Measurements from ENCODE around the gene MYH10.

Gene MYH10

GRCh38 chr17:8473451-8474192 is 156.9 kb downstream of the MYH10 start:
- TF ChIP-seq CTCF (IDR thresholded peaks at IDR 0.05; ENCODE audit: borderline replicate concordance, insufficient read depth, low read depth, low read length): no peak
- no peak overlapping the region for H3K4me3 ChIP-seq (ENCODE audit: low read depth, low read length)

- no peak for TF ChIP-seq CTCF (IDR thresholded peaks at IDR 0.05; ENCODE audit: borderline replicate concordance, insufficient read depth, low read depth, low read length)
- no peak overlapping the region for H3K4me3 ChIP-seq (ENCODE audit: low read depth, low read length)
Measured at GRCh38 chr17:8472663-8473062, 157.9 kb downstream of the MYH10 start.

- H3K4me3 ChIP-seq (ENCODE audit: low read depth, low read length): no peak overlapping the region
- TF ChIP-seq CTCF (IDR thresholded peaks at IDR 0.05; ENCODE audit: borderline replicate concordance, insufficient read depth, low read depth, low read length): no peak
Measured at GRCh38 chr17:8470447-8471047, 160.0 kb downstream of the MYH10 start.

- TF ChIP-seq CTCF (IDR thresholded peaks at IDR 0.05; ENCODE audit: borderline replicate concordance, insufficient read depth, low read depth, low read length): no peak
- H3K4me3 ChIP-seq (ENCODE audit: low read depth, low read length): no peak overlapping the region
Measured at GRCh38 chr17:8469964-8470363, 160.6 kb downstream of the MYH10 start.

- no peak for TF ChIP-seq CTCF (IDR thresholded peaks at IDR 0.05; ENCODE audit: borderline replicate concordance, insufficient read depth, low read depth, low read length)
Measured at GRCh38 chr17:8468980-8469379, 161.5 kb downstream of the MYH10 start.

GRCh38 chr17:8468127-8468526 is 162.4 kb downstream of the MYH10 start:
- no peak for TF ChIP-seq CTCF (IDR thresholded peaks at IDR 0.05; ENCODE audit: borderline replicate concordance, insufficient read depth, low read depth, low read length)
- no peak overlapping the region for H3K4me3 ChIP-seq (ENCODE audit: low read depth, low read length)

More at GRCh38 chr17:8468980-8469379, 161.5 kb downstream of the MYH10 start:
- H3K4me3 ChIP-seq (ENCODE audit: low read depth, low read length): no peak overlapping the region

- no peak for TF ChIP-seq CTCF (IDR thresholded peaks at IDR 0.05; ENCODE audit: borderline replicate concordance, insufficient read depth, low read depth, low read length)
- no peak overlapping the region for H3K4me3 ChIP-seq (ENCODE audit: low read depth, low read length)
Measured at GRCh38 chr17:8467527-8467926, 163.0 kb downstream of the MYH10 start.
